GDM1 (cell line): ENCODE measurements around the gene ACACB.

Experiments
- DNase-seq: peaks from one replicate; lab custom pipeline; 2025; lab: John Stamatoyannopoulos, UW

The ACACB gene

DNA sequence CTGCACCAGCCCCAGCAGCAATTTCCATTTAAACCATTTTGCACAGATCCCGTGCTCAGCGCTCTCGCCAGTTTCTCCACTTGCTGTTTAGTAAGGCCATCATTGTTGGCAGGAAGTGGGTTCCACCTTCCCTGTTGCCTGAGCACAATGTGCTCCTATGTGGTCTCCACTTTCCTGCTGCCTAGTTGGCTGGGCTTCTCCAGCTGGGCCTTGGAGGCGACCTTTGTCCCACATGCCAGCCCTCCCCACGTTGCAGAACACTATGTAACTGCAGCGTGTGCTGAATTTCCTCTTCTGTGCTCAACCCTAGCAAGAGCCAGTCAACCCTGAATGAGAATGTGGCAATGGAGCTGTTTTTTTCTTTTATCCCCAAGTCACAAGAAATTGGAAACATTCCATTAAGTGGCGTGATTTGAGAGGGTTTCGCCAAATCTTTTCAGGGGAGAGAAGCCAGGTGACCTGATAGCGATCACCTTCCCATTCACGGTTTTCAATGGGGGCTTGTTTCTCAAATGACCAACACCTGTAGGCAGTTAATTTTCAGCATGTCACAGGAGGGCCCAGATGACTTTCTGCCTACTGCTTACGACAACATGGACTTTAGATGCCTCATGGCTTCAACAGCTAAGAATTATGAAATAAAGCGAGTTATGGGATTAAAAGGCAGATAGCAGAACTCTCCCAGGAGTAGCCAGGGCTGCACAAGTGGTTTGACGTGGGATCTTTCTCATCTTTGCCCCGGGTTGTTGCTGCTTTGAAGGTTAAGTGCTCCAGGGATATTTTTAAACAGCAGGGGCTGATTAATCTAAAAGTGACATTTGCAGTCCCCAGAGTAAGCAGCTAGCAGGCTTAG is at the start of gene ACACB:
TSS of gene ACACB (plus strand) at position 830 of the 853 bp plus-strand sequence. CDS start 22,819 bp downstream, outside the sequence.
- DNase-seq = peak; percentile 10

DNA sequence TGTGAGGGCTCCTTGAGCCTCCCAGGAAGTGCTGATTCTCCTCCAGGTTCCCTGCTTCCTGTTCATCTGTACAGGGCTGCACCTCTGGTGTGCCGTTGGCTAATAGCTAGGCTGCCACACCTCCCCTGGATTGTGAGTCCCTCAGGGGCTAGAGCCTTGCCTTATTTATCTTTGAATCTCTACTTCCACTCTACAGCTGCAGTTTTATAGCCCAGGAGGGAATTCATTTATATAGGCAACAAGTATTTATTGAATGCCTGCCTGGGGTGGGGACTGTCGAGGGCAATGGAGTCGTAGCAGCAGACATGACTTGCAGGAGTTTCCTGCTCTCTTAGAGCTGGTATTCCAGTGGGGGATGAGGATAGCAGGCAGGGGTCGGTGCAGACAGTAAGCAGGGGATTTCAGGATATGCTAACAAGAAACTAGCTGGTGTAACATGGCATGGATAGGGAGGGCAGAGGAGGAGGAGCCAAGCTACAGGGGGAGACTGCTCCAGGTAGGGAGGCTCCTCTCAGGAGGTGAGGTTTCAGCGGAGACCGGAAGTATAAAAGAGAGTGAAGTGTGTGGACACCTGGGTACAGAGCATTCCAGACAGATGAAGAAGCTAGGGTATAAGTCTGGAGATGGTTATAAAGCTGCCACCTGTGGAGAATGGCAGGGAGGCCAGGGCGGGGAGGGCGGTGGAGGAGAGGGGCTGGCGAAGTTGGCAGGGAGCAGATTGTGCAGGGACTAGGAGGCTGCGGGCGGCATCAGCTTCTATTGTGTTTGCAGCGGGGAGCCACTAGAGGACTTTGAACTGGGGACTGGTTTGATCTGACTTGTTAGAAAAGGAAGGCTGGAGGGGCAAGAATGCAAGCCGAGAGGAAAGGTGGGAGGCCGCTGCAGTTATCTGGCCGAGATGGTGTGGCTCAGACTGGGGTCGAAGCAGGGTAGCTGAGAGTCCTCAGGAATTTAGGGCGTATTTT is 46.8 kb upstream of the ACACB start:
- DNase-seq = no peak

- DNase-seq = no peak
Measured at GRCh38 chr12:109074866-109075265, 41.5 kb upstream of the ACACB start.

- DNase-seq = no peak
Measured at GRCh38 chr12:109082751-109083150, 33.6 kb upstream of the ACACB start.

DNA sequence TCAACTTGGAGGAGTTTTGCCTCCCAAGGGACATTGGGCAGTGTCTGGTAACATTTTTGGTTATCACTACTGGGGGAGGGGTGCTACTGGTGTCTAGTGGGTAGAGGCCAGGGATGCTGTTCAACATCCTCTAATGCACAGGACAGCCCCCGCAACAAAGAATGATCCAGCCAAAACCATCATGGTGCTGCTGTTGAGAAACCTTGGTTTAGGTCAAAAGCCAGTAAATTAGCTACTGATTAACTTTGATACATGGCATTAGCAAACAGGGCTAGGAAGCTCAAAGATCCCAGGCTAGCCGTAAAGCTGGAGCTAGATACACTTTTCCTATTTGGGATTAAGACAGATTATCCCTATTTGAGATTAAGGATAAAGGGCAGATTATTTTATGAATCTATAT is 32.0 kb upstream of the ACACB start:
- DNase-seq = no peak

DNA sequence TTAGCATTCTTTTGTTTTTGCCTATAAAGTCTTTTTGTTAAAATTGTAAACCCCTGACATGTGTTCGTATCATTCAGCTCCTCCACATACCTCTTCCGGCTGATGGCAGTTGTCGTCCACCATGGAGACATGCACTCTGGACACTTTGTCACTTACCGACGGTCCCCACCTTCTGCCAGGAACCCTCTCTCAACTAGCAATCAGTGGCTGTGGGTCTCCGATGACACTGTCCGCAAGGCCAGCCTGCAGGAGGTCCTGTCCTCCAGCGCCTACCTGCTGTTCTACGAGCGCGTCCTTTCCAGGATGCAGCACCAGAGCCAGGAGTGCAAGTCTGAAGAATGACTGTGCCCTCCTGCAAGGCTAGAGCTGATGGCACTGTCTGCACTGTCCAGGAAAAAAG is 30.8 kb upstream of the ACACB start:
- no peak for DNase-seq

DNA sequence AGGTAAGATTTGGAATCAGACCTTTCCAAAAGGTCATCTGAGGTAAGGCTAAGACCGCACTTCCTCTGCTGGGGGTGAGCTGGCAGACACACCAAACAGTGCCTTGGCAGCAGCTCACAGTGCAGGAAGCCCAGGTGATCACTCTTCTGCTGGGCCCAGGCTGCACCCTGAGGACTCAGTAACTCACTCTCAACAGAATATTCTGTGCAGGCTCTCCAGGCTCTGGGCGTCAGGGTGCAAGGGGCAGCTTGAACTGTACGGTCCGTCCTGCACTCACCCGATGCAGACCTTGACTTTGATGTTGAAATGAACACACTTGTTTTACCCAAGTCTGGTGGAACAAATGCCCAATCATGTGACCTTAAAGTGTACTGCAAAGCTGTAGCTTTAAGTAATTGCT is 29.1 kb upstream of the ACACB start:
- no peak for DNase-seq

DNA sequence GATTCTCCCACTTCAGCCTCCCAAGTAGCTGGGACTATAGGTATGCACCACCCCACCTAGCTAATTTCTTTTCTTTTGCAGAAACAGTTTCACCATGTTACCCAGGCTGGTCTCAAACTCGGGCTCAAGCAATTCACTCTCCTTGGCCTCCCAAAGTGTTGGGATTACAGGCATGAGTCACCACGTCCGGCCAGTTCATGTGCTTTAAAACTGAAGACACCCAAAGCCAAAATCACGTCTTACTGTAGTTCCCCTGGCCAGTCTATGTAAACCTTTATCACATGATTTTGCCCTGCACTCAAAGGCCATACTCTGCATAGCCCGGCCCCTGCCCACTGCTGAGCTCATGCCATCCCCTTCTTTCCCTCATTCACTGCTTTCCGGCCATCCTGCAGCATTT is 27.6 kb upstream of the ACACB start:
- no peak for DNase-seq

GRCh38 chr12:109089683-109090082 is 26.7 kb upstream of the ACACB start:
- DNase-seq = no peak

- no peak for DNase-seq
Measured at GRCh38 chr12:109092497-109093021, 23.8 kb upstream of the ACACB start.

DNA sequence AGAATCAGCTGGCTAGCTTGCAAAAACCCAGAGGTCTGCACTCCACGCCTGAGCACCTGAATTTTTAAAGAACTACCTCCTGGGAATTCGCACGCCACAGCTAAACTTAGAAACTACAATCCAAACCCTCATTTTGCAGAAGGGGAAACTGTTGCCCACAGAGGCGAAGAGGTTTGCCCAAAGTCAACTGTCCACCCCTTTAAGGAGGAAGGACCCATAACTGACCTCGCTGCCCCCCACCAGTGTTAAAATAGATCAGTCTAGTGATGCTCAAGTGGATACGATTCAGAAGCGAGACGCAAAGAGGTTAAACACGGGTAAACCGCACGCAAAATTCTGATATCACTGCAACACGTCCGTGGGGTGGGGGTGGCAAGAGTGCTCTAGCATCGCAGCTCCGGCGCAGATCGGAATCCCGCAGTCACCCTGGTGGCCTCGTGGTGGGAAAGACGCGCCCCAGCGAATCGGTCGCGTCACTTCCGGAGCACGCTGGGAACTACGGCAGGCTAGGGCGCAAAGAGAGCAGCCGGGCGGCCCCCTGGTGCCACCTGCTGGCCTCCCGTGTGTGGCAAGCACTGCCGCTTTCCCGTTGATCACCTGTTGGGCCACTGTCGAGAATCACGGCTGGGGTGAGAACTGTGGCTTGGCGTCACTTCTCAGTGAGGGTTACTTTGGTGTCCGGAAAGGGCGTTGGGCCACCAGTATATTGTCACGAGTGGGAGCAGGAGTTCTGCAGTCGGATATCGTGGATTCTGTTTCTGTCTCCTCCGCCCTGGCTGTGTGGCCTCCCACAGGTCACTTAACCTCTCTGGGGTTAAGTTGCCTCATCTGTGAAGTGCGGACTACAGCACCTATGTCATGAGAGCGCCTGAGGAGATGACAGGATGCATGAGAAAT is 23.1 kb upstream of the ACACB start, which contains the start of gene ALKBH2:
TSS of gene ALKBH2 (minus strand) at position 451 of the 897 bp plus-strand sequence. CDS start 686 bp downstream, outside the sequence.
- peak; percentile 85 for DNase-seq

DNA sequence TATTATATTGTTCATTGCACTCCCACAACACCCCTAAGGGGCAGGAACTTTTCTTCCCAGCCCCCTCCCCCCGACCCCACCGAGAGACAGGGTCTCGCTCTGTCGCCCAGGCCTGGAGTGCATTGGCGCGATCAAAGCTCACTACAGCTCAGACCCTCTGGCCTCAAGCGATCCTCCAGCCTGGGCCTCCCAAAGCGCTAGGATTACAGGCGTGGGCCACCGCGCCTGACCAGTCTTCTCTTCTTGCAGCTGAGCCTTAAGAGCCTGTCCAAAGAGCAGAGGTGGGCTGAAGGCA is 19.3 kb upstream of the ACACB start:
- DNase-seq = no peak

DNA sequence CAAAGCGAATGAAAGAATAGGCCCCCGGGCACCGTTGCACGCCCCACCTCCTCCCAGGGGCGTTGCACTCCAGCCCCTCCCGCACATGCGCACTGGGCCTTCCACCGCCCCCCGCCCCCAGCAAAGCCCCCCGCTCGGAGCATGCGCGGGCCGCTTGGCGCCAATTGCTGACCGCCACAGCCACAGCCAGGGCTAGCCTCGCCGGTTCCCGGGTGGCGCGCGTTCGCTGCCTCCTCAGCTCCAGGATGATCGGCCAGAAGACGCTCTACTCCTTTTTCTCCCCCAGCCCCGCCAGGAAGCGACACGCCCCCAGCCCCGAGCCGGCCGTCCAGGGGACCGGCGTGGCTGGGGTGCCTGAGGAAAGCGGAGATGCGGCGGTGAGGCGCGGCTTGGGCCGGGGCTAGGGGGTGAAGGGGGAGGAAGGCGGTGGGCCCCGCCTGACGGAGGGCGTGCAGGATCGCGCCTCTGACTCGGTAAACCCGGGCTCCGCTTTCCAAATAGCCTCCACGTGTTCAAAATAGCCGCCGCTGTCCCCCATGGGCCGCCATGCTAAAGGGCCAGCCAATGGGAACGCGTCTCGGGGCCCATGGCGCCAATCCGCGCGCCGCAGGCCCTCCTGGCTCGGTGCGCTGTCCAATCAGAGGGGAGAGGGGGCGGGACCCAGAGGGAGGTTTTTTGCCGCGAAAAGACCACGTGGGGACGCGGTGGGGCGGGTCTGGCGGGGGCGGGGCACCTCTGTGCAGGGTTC is 18.8 kb upstream of the ACACB start, which contains the start of gene UNG:
TSS of gene UNG (plus strand) at position 163 of the 748 bp plus-strand sequence. CDS start at position 246, 83 bp downstream.
- peak; percentile 93 for DNase-seq

- DNase-seq = no peak
Measured at GRCh38 chr12:109098183-109098604, 18.2 kb upstream of the ACACB start.

DNA sequence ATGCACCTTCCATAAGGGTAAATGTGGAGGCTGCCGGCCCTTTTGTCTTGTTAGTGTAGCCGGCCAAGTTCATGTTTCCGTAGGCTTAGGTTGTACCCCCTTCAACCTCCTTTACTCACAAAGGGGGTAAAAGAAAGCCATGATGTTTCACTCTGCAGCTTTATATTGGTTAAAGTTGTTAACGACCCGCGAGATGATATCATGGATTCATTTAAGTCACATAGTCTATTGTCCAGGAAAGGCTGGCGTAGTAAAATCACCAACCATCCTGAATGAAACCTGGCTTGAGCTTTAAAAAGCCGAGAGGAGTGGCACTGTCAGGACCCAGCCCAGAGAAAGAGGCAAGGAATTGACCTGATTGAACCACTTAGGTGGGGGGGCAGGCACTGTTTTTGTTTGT is 17.7 kb upstream of the ACACB start:
- DNase-seq = no peak

GRCh38 chr12:109099431-109100020 is 16.9 kb upstream of the ACACB start:
- no peak for DNase-seq

GRCh38 chr12:109100741-109101140 is 15.6 kb upstream of the ACACB start:
- no peak for DNase-seq

DNA sequence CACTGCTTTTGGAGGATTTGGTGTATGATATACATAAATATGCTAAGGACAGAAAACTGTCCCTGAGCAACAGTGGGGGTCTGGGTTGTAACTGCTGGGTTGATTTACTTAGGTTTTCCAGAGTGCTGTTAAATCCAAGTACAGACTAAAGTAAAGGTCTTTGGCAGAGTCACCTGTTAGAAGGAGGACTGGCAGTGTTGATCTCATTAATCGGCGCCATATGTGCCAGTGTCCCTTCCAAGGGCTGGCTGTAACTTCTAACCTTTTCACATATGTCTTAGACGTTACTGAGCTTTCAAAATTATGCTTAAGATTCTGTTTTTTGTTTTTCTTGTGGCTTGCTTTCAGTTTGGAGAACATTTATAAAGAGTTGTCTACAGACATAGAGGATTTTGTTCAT is 13.9 kb upstream of the ACACB start:
- no peak for DNase-seq

DNA sequence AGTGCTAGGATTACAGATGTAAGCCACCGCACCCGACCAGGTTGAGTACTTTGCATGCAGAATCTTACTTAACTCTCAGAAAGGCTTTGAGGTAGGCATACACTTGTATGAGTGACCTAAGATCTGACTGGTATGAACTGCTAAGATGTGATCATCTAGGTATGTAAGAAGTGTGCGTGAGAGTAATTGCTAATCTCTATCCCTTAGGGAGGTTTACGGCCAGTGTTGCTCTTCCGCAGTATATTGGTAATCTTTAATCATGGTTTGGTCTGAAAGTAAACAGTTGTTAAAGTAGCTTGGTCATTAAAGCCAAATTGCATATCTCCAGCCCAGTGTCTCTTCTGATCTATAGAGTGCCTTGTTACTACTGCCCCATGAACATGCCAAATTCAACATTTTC is 11.2 kb upstream of the ACACB start:
- DNase-seq = no peak

DNA sequence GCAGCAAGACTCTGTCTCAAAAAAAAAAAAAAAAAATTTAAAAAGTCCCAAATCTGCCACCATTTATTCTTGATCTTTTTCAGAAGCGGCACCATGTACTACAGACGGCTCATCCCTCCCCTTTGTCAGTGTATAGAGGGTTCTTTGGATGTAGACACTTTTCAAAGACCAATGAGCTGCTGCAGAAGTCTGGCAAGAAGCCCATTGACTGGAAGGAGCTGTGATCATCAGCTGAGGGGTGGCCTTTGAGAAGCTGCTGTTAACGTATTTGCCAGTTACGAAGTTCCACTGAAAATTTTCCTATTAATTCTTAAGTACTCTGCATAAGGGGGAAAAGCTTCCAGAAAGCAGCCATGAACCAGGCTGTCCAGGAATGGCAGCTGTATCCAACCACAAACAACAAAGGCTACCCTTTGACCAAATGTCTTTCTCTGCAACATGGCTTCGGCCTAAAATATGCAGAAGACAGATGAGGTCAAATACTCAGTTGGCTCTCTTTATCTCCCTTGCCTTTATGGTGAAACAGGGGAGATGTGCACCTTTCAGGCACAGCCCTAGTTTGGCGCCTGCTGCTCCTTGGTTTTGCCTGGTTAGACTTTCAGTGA is 6.5 kb upstream of the ACACB start:
- no peak for DNase-seq
